Kasumi-1 (cell line): ENCODE results near the gene CRYBG2.

Experiments used
- DNase-seq, 2 experiments: peaks; one replicate each; lab custom pipeline; 2025; lab: John Stamatoyannopoulos, UW

Gene CRYBG2

GRCh38 chr1:26281091-26281958 is 72.6 kb downstream of the CRYBG2 start:
- DNase-seq = no peak

GRCh38 chr1:26280333-26281042 is 73.4 kb downstream of the CRYBG2 start:
- DNase-seq = peak; percentile 33 to 51

- DNase-seq = peak; percentile 70 to 76
These were observed 74.2 kb downstream of the CRYBG2 start, which contains the start of gene SH3BGRL3 for GRCh38 chr1:26279456-26280332. Gene SH3BGRL3, plus strand, starts transcription at chr1:26280086. Its CDS starts 70 bp downstream, at chr1:26280156.

GRCh38 chr1:26278724-26279455 is 75.0 kb downstream of the CRYBG2 start:
- peak; percentile 62 to 69 for DNase-seq

- no peak for DNase-seq
These were observed 75.6 kb downstream of the CRYBG2 start for GRCh38 chr1:26278303-26278702.

GRCh38 chr1:26277719-26278118 is 76.2 kb downstream of the CRYBG2 start:
- DNase-seq = no peak

GRCh38 chr1:26277261-26277661 is 76.7 kb downstream of the CRYBG2 start:
- DNase-seq = no peak

GRCh38 chr1:26276432-26276838 is 77.5 kb downstream of the CRYBG2 start:
- no peak for DNase-seq

GRCh38 chr1:26275580-26276431 is 78.1 kb downstream of the CRYBG2 start:
- DNase-seq = peak; percentile 94 to 95

GRCh38 chr1:26274801-26275425 is 79.0 kb downstream of the CRYBG2 start:
- peak; percentile 74 to 78 for DNase-seq
